HL-60 (cell line): ENCODE data around the gene ABCB1.

Experiments
- DNase-seq, 2 experiments: peaks; one replicate each; pipeline ENCODE4 v3.0.0-alpha.2; 2010 to 2020; ENCODE audit warnings: low read depth in 1 of 2, low spot score in 1 of 2
- H3K27ac ChIP-seq: fragments of 250-450 bp; sonication (Bioruptor Pico); replicated peaks from 2 replicates; pipeline ENCODE4 v1.5.1; 2020; ENCODE audit warnings: mild to moderate bottlenecking, moderate library complexity
- H3K27me3 ChIP-seq: fragments of 250-450 bp; sonication (Bioruptor Pico); 2 replicates; pipeline ENCODE4 v1.5.1; 2021; ENCODE audit warnings: mild to moderate bottlenecking, moderate library complexity; ENCODE audit not compliant: insufficient read depth, poor library complexity, severe bottlenecking
- H3K4me3 ChIP-seq: replicated peaks from 2 replicates; pipeline ENCODE4 v1.5.1; 2011; ENCODE audit warnings: mild to moderate bottlenecking, control low read depth, low read length; ENCODE audit not compliant: insufficient read depth
- CTCF ChIP-seq: IDR thresholded peaks from one replicate; pipeline ENCODE4 v1.5.1; 2011; ENCODE audit warnings: low read length, control low read depth, inconsistent platforms; ENCODE audit not compliant: insufficient read depth
- GABPA ChIP-seq: IDR thresholded peaks from 2 replicates; pipeline ENCODE4 v1.6.1; 2012; ENCODE audit warnings: low read depth
- POLR2AphosphoS5 ChIP-seq: IDR thresholded peaks from 2 replicates; pipeline ENCODE4 v1.6.1; 2012; ENCODE audit warnings: low read depth
- SPI1 ChIP-seq: IDR thresholded peaks from 2 replicates; pipeline ENCODE4 v1.6.1; 2012; ENCODE audit warnings: low read depth, mild to moderate bottlenecking, borderline replicate concordance
- TF ChIP-seq, protein P1 (sequence below): IDR thresholded peaks from 2 replicates; pipeline ENCODE4 v1.6.1; 2012; ENCODE audit warnings: low read depth; ENCODE audit not compliant: insufficient replicate concordance

ABCB1 gene

DNA sequence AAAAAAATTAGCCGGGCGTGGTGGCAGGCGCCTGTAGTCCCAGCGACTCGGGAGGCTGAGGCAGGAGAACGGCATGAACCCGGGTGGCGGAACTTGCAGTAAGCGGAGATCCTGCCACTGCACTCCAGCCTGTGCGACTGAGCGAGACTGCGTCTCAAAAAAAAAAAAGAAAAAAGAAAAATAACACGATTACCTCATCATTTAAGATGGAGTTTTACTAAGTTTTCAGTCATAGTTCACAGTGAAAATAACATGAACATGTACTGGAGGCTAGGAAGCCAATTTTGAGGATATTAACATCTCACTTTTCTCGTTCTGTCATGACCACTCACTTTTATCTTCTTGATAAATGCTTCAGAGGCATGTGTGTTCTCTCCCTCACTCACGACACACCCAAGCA, 24.4 kb upstream of the ABCB1 start:
- H3K4me3 ChIP-seq = no peak overlapping the region
- DNase-seq = no peak
- no peak overlapping the region for H3K27ac ChIP-seq
- peaks cover 23% of the 10 kb centered on the region for H3K27me3 ChIP-seq
- TF ChIP-seq SPI1 (no peak), GABPA (no peak), CTCF (no peak), POLR2AphosphoS5 (no peak)
- TF ChIP-seq, protein P1, sequence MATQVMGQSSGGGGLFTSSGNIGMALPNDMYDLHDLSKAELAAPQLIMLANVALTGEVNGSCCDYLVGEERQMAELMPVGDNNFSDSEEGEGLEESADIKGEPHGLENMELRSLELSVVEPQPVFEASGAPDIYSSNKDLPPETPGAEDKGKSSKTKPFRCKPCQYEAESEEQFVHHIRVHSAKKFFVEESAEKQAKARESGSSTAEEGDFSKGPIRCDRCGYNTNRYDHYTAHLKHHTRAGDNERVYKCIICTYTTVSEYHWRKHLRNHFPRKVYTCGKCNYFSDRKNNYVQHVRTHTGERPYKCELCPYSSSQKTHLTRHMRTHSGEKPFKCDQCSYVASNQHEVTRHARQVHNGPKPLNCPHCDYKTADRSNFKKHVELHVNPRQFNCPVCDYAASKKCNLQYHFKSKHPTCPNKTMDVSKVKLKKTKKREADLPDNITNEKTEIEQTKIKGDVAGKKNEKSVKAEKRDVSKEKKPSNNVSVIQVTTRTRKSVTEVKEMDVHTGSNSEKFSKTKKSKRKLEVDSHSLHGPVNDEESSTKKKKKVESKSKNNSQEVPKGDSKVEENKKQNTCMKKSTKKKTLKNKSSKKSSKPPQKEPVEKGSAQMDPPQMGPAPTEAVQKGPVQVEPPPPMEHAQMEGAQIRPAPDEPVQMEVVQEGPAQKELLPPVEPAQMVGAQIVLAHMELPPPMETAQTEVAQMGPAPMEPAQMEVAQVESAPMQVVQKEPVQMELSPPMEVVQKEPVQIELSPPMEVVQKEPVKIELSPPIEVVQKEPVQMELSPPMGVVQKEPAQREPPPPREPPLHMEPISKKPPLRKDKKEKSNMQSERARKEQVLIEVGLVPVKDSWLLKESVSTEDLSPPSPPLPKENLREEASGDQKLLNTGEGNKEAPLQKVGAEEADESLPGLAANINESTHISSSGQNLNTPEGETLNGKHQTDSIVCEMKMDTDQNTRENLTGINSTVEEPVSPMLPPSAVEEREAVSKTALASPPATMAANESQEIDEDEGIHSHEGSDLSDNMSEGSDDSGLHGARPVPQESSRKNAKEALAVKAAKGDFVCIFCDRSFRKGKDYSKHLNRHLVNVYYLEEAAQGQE = no peak

DNA sequence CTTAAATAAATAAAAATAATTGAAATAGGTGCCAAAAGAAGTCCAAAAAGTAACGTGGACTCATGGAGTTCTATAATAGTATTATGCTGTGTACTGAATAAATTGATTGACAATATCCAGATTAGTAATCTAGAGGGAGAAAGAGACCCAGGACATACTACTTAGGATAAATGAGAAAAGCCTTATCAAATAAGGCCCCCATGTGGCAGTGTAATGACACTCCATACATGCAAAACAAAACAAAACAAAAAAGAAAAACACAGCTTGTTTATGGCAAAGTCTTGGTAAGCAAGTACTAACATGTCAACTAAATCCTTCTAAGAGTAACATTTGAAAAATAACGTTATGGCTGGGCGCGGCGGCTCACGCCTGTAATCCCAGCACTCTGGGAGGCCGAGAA, 23.9 kb upstream of the ABCB1 start:
- Histone ChIP-seq H3K27me3 (peaks cover 22% of the 10 kb centered on the region), H3K4me3 (no peak overlapping the region), H3K27ac (no peak overlapping the region)
- no peak for DNase-seq
- TF ChIP-seq, protein P1 = no peak
- no peak for TF ChIP-seq GABPA
- no peak for TF ChIP-seq CTCF
- no peak for TF ChIP-seq SPI1
- TF ChIP-seq POLR2AphosphoS5 = no peak

GRCh38 chr7:87615197-87615596, 14.5 kb upstream of the ABCB1 start:
- Histone ChIP-seq H3K27ac (no peak overlapping the region), H3K27me3 (no peaks in the 10 kb centered on the region), H3K4me3 (no peak overlapping the region)
- TF ChIP-seq CTCF (no peak), SPI1 (no peak), GABPA (no peak), POLR2AphosphoS5 (no peak)
- TF ChIP-seq, protein P1 = no peak
- no peak for DNase-seq
